ENCODE measurements around the gene TIMP3. TPM values are rescaled to one million over a fixed set of nuclear protein-coding genes. Genes with fewer than 3 reads are reported as not detected.

TIMP3 gene
- total RNA-seq, 1 donor from 2014 or later = 15.2 TPM

- H3K9me3 Mint-ChIP-seq (ENCODE audit: unreplicated experiment) = no peaks in the 10 kb centered on the region
- H3K36me3 Mint-ChIP-seq (ENCODE audit: unreplicated experiment) = no peaks in the 10 kb centered on the region
- TF ChIP-seq CTCF (IDR thresholded peaks at IDR 0.05; ENCODE audit: partially characterized antibody, unreplicated experiment) = no peak
- no peak overlapping the region for H3K4me3 Mint-ChIP-seq (ENCODE audit: unreplicated experiment)
- no peaks in the 10 kb centered on the region for H3K4me1 Mint-ChIP-seq (ENCODE audit: low read depth, unreplicated experiment)
- DNase-seq = no peak
- no peak overlapping the region for H3K27ac Mint-ChIP-seq (ENCODE audit: unreplicated experiment)
- peaks cover 5% of the 10 kb centered on the region for H3K27me3 Mint-ChIP-seq (ENCODE audit: unreplicated experiment)
Measured at GRCh38 chr22:32785321-32786026, 16.0 kb upstream of the TIMP3 start.

- H3K36me3 Mint-ChIP-seq (ENCODE audit: unreplicated experiment) = no peaks in the 10 kb centered on the region
- no peak for DNase-seq
- no peak for TF ChIP-seq CTCF (IDR thresholded peaks at IDR 0.05; ENCODE audit: partially characterized antibody, unreplicated experiment)
- no peaks in the 10 kb centered on the region for H3K9me3 Mint-ChIP-seq (ENCODE audit: unreplicated experiment)
- H3K4me1 Mint-ChIP-seq (ENCODE audit: low read depth, unreplicated experiment) = no peaks in the 10 kb centered on the region
- no peak overlapping the region for H3K4me3 Mint-ChIP-seq (ENCODE audit: unreplicated experiment)
- H3K27ac Mint-ChIP-seq (ENCODE audit: unreplicated experiment) = no peak overlapping the region
- peaks cover 5% of the 10 kb centered on the region for H3K27me3 Mint-ChIP-seq (ENCODE audit: unreplicated experiment)
Measured at GRCh38 chr22:32786027-32786418, 15.5 kb upstream of the TIMP3 start.

GRCh38 chr22:32788904-32789624 is 12.4 kb upstream of the TIMP3 start:
- no peak for TF ChIP-seq CTCF (IDR thresholded peaks at IDR 0.05; ENCODE audit: partially characterized antibody, unreplicated experiment)
- Mint-ChIP-seq H3K4me3 (ENCODE audit: unreplicated experiment) (no peak overlapping the region), H3K27me3 (ENCODE audit: unreplicated experiment) (peaks cover 3% of the 10 kb centered on the region), H3K27ac (ENCODE audit: unreplicated experiment) (peak overlapping the region; percentile 76), H3K4me1 (ENCODE audit: low read depth, unreplicated experiment) (no peaks in the 10 kb centered on the region), H3K36me3 (ENCODE audit: unreplicated experiment) (no peaks in the 10 kb centered on the region), H3K9me3 (ENCODE audit: unreplicated experiment) (no peaks in the 10 kb centered on the region)
- DNase-seq = no peak

GRCh38 chr22:32789797-32790620 is 11.5 kb upstream of the TIMP3 start:
- no peaks in the 10 kb centered on the region for H3K4me1 Mint-ChIP-seq (ENCODE audit: low read depth, unreplicated experiment)
- H3K36me3 Mint-ChIP-seq (ENCODE audit: unreplicated experiment) = no peaks in the 10 kb centered on the region
- H3K27me3 Mint-ChIP-seq (ENCODE audit: unreplicated experiment) = peaks cover 3% of the 10 kb centered on the region
- H3K27ac Mint-ChIP-seq (ENCODE audit: unreplicated experiment) = no peak overlapping the region
- no peak for DNase-seq
- TF ChIP-seq CTCF (IDR thresholded peaks at IDR 0.05; ENCODE audit: partially characterized antibody, unreplicated experiment) = no peak
- H3K4me3 Mint-ChIP-seq (ENCODE audit: unreplicated experiment) = no peak overlapping the region
- no peaks in the 10 kb centered on the region for H3K9me3 Mint-ChIP-seq (ENCODE audit: unreplicated experiment)

Measured in glutamatergic neuron (in vitro differentiated cells).